Gastroesophageal sphincter (tissue), 4 donors: ENCODE data around the gene HMOX2. TPM values are rescaled to one million over a fixed set of nuclear protein-coding genes. Genes with fewer than 3 reads are reported as not detected.

Source experiments
- ATAC-seq: fragments of 150-250 bp; one replicate; pipeline ENCODE4 v1.9.1; 2016; ENCODE audit warnings: mild to moderate bottlenecking, moderate library complexity
- H3K27ac ChIP-seq, 4 donors: fragments of 200-600 bp; sonication (generic) in 3 of 4; 1 replicate in 3 of 4; 2 replicates in 1 of 4; pipeline ENCODE4 v1.5.1; 2016 to 2019
- H3K27me3 ChIP-seq: fragments of 200-600 bp; sonication (generic); one replicate; pipeline ENCODE4 v1.5.1; 2019
- H3K36me3 ChIP-seq, 2 donors: fragments of 200-600 bp; sonication (generic); one replicate each; pipeline ENCODE4 v1.5.1; 2019; ENCODE audit warnings: control low read depth in 1 of 2
- H3K4me1 ChIP-seq, 3 donors: fragments of 200-600 bp; sonication (generic); 1 replicate in 2 of 3; 2 replicates in 1 of 3; pipeline ENCODE4 v1.5.1; 2016 to 2019; ENCODE audit warnings: control low read depth in 2 of 3
- H3K4me3 ChIP-seq, 2 donors: fragments of 200-600 bp; sonication (generic); one replicate each; pipeline ENCODE4 v1.5.1; 2019; ENCODE audit warnings: mild to moderate bottlenecking in 1 of 2, moderate library complexity in 1 of 2
- H3K9me3 ChIP-seq, 3 donors: fragments of 200-600 bp; sonication (generic); one replicate each; pipeline ENCODE4 v1.5.1; 2017 to 2019; ENCODE audit warnings: control low read depth in 2 of 3
- CTCF ChIP-seq, 4 experiments: fragments of 200-600 bp in 2 of 4; fragments of 450-650 bp in 2 of 4; sonication (generic) in 1 of 4; IDR thresholded peaks; one replicate each; pipeline ENCODE4 v1.5.1; 2017 to 2019; ENCODE audit warnings: antibody characterized with exemption in 4 of 4, mild to moderate bottlenecking in 2 of 4, moderate library complexity in 2 of 4
- EP300 ChIP-seq: sonication (generic); formaldehyde crosslinking; IDR thresholded peaks from one replicate; pipeline ENCODE4 v1.6.1; 2017; ENCODE audit warnings: antibody characterized with exemption, mild to moderate bottlenecking
- POLR2A ChIP-seq, 2 donors: fragments of 450-650 bp; IDR thresholded peaks; one replicate each; pipeline ENCODE4 v1.6.1; 2017; ENCODE audit warnings: antibody characterized with exemption in 2 of 2, mild to moderate bottlenecking in 2 of 2, moderate library complexity in 1 of 2
- POLR2AphosphoS5 ChIP-seq: sonication (generic); formaldehyde crosslinking; IDR thresholded peaks from one replicate; pipeline ENCODE4 v1.6.1; 2017; ENCODE audit warnings: antibody characterized with exemption
- WGBS, 2 donors: methylation state at CpG; one replicate each; pipeline ENCODE4 v1.1.5; 2018; ENCODE audit warnings: low coverage in 1 of 2; 5-methylcytosine and 5-hydroxymethylcytosine counted together
- total RNA-seq, 4 donors: library from RNA; depleted of rRNA; stranded (reverse); fragments of >200 nt; gene quantifications; one replicate each; pipeline ENCODE4 v1.1.0, GENCODE V29; 2016

The HMOX2 gene
- total RNA-seq, 4 donors from 2014 or later: 26.3 to 66.3 (median 36.2) TPM

GRCh38 chr16:4491898-4492297 is 15.7 kb downstream of the HMOX2 start:
- no peak for ATAC-seq
- H3K36me3 ChIP-seq: peaks cover 0 to 25% of the 10 kb centered on the region in 2 donors
- no peak overlapping the region for H3K27ac ChIP-seq
- H3K27me3 ChIP-seq: no peaks in the 10 kb centered on the region
- no peaks in the 10 kb centered on the region for H3K9me3 ChIP-seq
- H3K4me3 ChIP-seq: no peak overlapping the region
- WGBS, 2 donors: 93 to 100% methylated on average over 1 to 3 of the region's 4 CpGs
- peaks cover 0 to 10% (median 0%) of the 10 kb centered on the region in 3 donors for H3K4me1 ChIP-seq
- TF ChIP-seq CTCF (IDR thresholded peaks at IDR 0.05): no peak
- no peak for TF ChIP-seq POLR2A (IDR thresholded peaks at IDR 0.05)
- no peak for TF ChIP-seq EP300
- TF ChIP-seq POLR2AphosphoS5: no peak

GRCh38 chr16:4494746-4495490 is 18.7 kb downstream of the HMOX2 start:
- WGBS, 2 donors: 62 to 83% methylated on average over 4 to 5 of the region's 6 CpGs

GRCh38 chr16:4495766-4496165 is 19.6 kb downstream of the HMOX2 start:
- WGBS, 2 donors: 93% methylated on average over 1 to 2 of the region's 2 CpGs
- Histone ChIP-seq H3K4me1 (peaks cover 0 to 13% (median 4%) of the 10 kb centered on the region in 3 donors), H3K27ac (no peak overlapping the region), H3K27me3 (no peaks in the 10 kb centered on the region), H3K4me3 (no peak overlapping the region), H3K9me3 (no peaks in the 10 kb centered on the region), H3K36me3 (peaks cover 0 to 14% of the 10 kb centered on the region in 2 donors)
- no peak for ATAC-seq
- no peak for TF ChIP-seq POLR2AphosphoS5
- TF ChIP-seq POLR2A (IDR thresholded peaks at IDR 0.05): no peak
- TF ChIP-seq EP300: no peak
- no peak for TF ChIP-seq CTCF (IDR thresholded peaks at IDR 0.05)

More at GRCh38 chr16:4494746-4495490, 18.7 kb downstream of the HMOX2 start:
- Histone ChIP-seq H3K27me3 (no peaks in the 10 kb centered on the region), H3K4me1 (peaks cover 0 to 4% (median 2%) of the 10 kb centered on the region in 3 donors), H3K36me3 (peaks cover 0 to 16% of the 10 kb centered on the region in 2 donors), H3K27ac (no peak overlapping the region), H3K9me3 (no peaks in the 10 kb centered on the region), H3K4me3 (no peak overlapping the region)
- ATAC-seq: no peak
- TF ChIP-seq CTCF (IDR thresholded peaks at IDR 0.05): no peak
- TF ChIP-seq POLR2A (IDR thresholded peaks at IDR 0.05): no peak
- no peak for TF ChIP-seq POLR2AphosphoS5
- TF ChIP-seq EP300: no peak

GRCh38 chr16:4496305-4496704 is 20.1 kb downstream of the HMOX2 start:
- no peak for ATAC-seq
- 87% methylated on average over 3 of the region's 4 CpGs; no CpG with 5 or more reads in 1 of the 2 donors for WGBS, 2 donors
- Histone ChIP-seq H3K9me3 (no peaks in the 10 kb centered on the region), H3K4me3 (no peak overlapping the region), H3K27me3 (no peaks in the 10 kb centered on the region), H3K4me1 (peaks cover 0 to 18% (median 7%) of the 10 kb centered on the region in 3 donors), H3K27ac (no peak overlapping the region), H3K36me3 (peaks cover 0 to 14% of the 10 kb centered on the region in 2 donors)
- no peak for TF ChIP-seq POLR2AphosphoS5

GRCh38 chr16:4498546-4499195 is 22.5 kb downstream of the HMOX2 start:
- TF ChIP-seq POLR2AphosphoS5: no peak
- TF ChIP-seq EP300: no peak
- TF ChIP-seq POLR2A (IDR thresholded peaks at IDR 0.05): no peak
- no peak for TF ChIP-seq CTCF (IDR thresholded peaks at IDR 0.05)
- no peaks in the 10 kb centered on the region for H3K27me3 ChIP-seq
- no peak overlapping the region for H3K27ac ChIP-seq
- H3K9me3 ChIP-seq: no peaks in the 10 kb centered on the region
- H3K36me3 ChIP-seq: peaks cover 0 to 14% of the 10 kb centered on the region in 2 donors
- 85 to 92% methylated on average over 3 to 4 of the region's 8 CpGs for WGBS, 2 donors
- H3K4me3 ChIP-seq: no peak overlapping the region
- no peak for ATAC-seq
- peaks cover 0 to 34% (median 11%) of the 10 kb centered on the region in 3 donors for H3K4me1 ChIP-seq
